HCT116 (cell line): ENCODE measurements around the gene POP7. TPM values are rescaled to one million over a fixed set of nuclear protein-coding genes. Genes with fewer than 3 reads are reported as not detected.

Experiments
- ATAC-seq: fragments of 200-7000 bp; cut with Tn5 transposase; 2 replicates; pipeline ENCODE4 v1.9.1; 2020; ENCODE audit warnings: mild to moderate bottlenecking, moderate library complexity
- BruUV-seq: library from RNA; stranded (reverse); fragments of 400-500 nt; replicated peaks from 2 replicates; lab custom pipeline; 2021; lab: Mats Ljungman, UMichigan
- CTCF ChIA-PET: fragments of 300-600 bp; sonication (Branson Sonifier 250); formaldehyde crosslinking; loops from one replicate; lab custom pipeline; 2021; ENCODE audit warnings: antibody characterized with exemption; lab: Charles Lee
- POLR2A ChIA-PET: fragments of 300-600, 350-600 bp; sonication (Branson Sonifier 250); formaldehyde crosslinking; loops from one replicate; lab custom pipeline; 2021; ENCODE audit warnings: antibody characterized with exemption; lab: Charles Lee
- RAD21 ChIA-PET, 2 experiments: fragments of 300-600 bp; sonication (Branson Sonifier 250); formaldehyde crosslinking; loops; one replicate each; lab custom pipeline; 2023; ENCODE audit warnings: low total read pairs in 2 of 2; ENCODE audit not compliant: uncharacterized antibody in 2 of 2, unreplicated experiment in 2 of 2, low non-redundant PET in 1 of 2; lab: Charles Lee
- DNase-seq: peaks from one replicate; pipeline ENCODE4 v3.0.0-alpha.2; 2010; ENCODE audit warnings: low read depth, low spot score
- H2AFZ ChIP-seq: fragments of 200-600 bp; shearing (Covaris generic), sonication (generic); 2 replicates; pipeline ENCODE4 v1.6.1; 2017; ENCODE audit warnings: low read depth, mixed run types, mixed read lengths, antibody characterized with exemption, low read length; ENCODE audit not compliant: poor library complexity, severe bottlenecking
- H3K27ac ChIP-seq: 2 replicates; pipeline ENCODE4 v1.5.1; 2012; ENCODE audit warnings: low read depth, low read length
- H3K27me3 ChIP-seq: fragments of 200-600 bp; sonication (generic); 2 replicates; pipeline ENCODE4 v1.6.1; 2016; ENCODE audit warnings: mixed run types, low read length, mixed read lengths; ENCODE audit not compliant: insufficient read depth
- H3K36me3 ChIP-seq, 2 experiments: fragments of 200-500 bp in 1 of 2; fragments of 200-600 bp in 1 of 2; sonication (Bioruptor generic) in 1 of 2; sonication (generic) in 1 of 2; 2 replicates each; pipeline versions ENCODE4 v1.5.1 to v1.6.1; 2014 to 2016; ENCODE audit warnings: low read length in 2 of 2, inconsistent platforms in 1 of 2, mixed read lengths in 1 of 2, mixed run types in 1 of 2; ENCODE audit not compliant: insufficient read depth in 2 of 2, control insufficient read depth in 1 of 2
- H3K4me1 ChIP-seq, 2 experiments: fragments of 200-600 bp in 1 of 2; sonication (generic) in 1 of 2; 2 replicates each; pipeline versions ENCODE4 v1.5.1 to v1.6.1; 2012 to 2017; ENCODE audit warnings: low read length in 2 of 2, inconsistent platforms in 1 of 2, mild to moderate bottlenecking in 1 of 2, mixed read lengths in 1 of 2, mixed run types in 1 of 2, moderate library complexity in 1 of 2; ENCODE audit not compliant: insufficient read depth in 2 of 2, control insufficient read depth in 1 of 2
- H3K4me2 ChIP-seq: fragments of 200-600 bp; sonication (generic); 2 replicates; pipeline ENCODE4 v1.6.1; 2017; ENCODE audit warnings: mixed run types, low read length, mixed read lengths
- H3K4me3 ChIP-seq, 2 experiments: fragments of 200-600 bp in 1 of 2; sonication (generic) in 1 of 2; replicated peaks in 1 of 2; 2 replicates each; pipeline ENCODE4 v1.5.1; 2011 to 2016; ENCODE audit warnings: low read length in 2 of 2, control low read depth in 1 of 2, low read depth in 1 of 2, mild to moderate bottlenecking in 1 of 2, mixed read lengths in 1 of 2, mixed run types in 1 of 2
- H3K79me2 ChIP-seq: fragments of 200-600 bp; sonication (generic); 2 replicates; pipeline ENCODE4 v1.6.1; 2017; ENCODE audit warnings: mild to moderate bottlenecking, mixed run types, low read length, moderate library complexity, mixed read lengths; ENCODE audit not compliant: insufficient read depth
- H3K9ac ChIP-seq: fragments of 200-600 bp; sonication (generic); 2 replicates; pipeline ENCODE4 v1.6.1; 2016; ENCODE audit warnings: low read length, mixed read lengths
- H3K9me2 ChIP-seq: fragments of 200-600 bp; sonication (generic), shearing (Covaris generic); 2 replicates; pipeline ENCODE4 v1.6.1; 2017; ENCODE audit warnings: mixed run types, mild to moderate bottlenecking, moderate library complexity; ENCODE audit not compliant: insufficient read depth
- H3K9me3 ChIP-seq, 2 experiments: fragments of 200-500 bp in 1 of 2; fragments of 200-600 bp in 1 of 2; sonication (Bioruptor generic) in 1 of 2; sonication (generic) in 1 of 2; 2 replicates each; pipeline ENCODE4 v1.6.1; 2014 to 2017; ENCODE audit warnings: low read length in 2 of 2, mixed read lengths in 2 of 2, inconsistent platforms in 1 of 2, low read depth in 1 of 2, mild to moderate bottlenecking in 1 of 2, mixed run types in 1 of 2, moderate library complexity in 1 of 2; ENCODE audit not compliant: control insufficient read depth in 1 of 2, insufficient read depth in 1 of 2
- H4K20me1 ChIP-seq: fragments of 200-600 bp; sonication (generic), shearing (Covaris generic); 2 replicates; pipeline ENCODE4 v1.6.1; 2017; ENCODE audit warnings: mixed run types, mild to moderate bottlenecking, moderate library complexity; ENCODE audit not compliant: insufficient read depth
- CBX3 ChIP-seq: IDR thresholded peaks from 2 replicates; pipeline ENCODE4 v1.6.1; 2012; ENCODE audit warnings: low read depth
- CEBPB ChIP-seq: IDR thresholded peaks from 2 replicates; pipeline ENCODE4 v1.6.1; 2012; ENCODE audit warnings: low read depth
- CTCF ChIP-seq, 3 experiments: fragments of 200-600 bp in 1 of 3; sonication (generic) in 1 of 3; IDR thresholded peaks in 2 of 3; conservative IDR thresholded peaks in 1 of 3; 2 replicates each; pipeline ENCODE4 v1.5.1; 2012 to 2017; ENCODE audit warnings: low read depth in 2 of 3, low read length in 2 of 3, antibody characterized with exemption in 1 of 3, borderline replicate concordance in 1 of 3, control low read depth in 1 of 3, mild to moderate bottlenecking in 1 of 3, mixed read lengths in 1 of 3, mixed run types in 1 of 3, moderate library complexity in 1 of 3; ENCODE audit not compliant: insufficient read depth in 1 of 3
- EGR1 ChIP-seq: IDR thresholded peaks from 2 replicates; pipeline ENCODE4 v1.6.1; 2012; ENCODE audit warnings: low read depth
- ELF1 ChIP-seq: IDR thresholded peaks from 2 replicates; pipeline ENCODE4 v1.6.1; 2012; ENCODE audit warnings: low read depth, borderline replicate concordance
- EZH2 ChIP-seq: fragments of 200-600 bp; sonication (generic); IDR thresholded peaks from 2 replicates; pipeline ENCODE4 v1.6.1; 2017; ENCODE audit warnings: antibody characterized with exemption, mixed run types
- EZH2phosphoT487 ChIP-seq: fragments of 200-600 bp; IDR thresholded peaks from 2 replicates; pipeline ENCODE4 v1.6.1; 2018; ENCODE audit warnings: antibody characterized with exemption, borderline replicate concordance
- FOSL1 ChIP-seq: IDR thresholded peaks from 2 replicates; pipeline ENCODE4 v1.6.1; 2012; ENCODE audit warnings: low read depth
- JUND ChIP-seq: IDR thresholded peaks from 2 replicates; pipeline ENCODE4 v1.6.1; 2012
- MAX ChIP-seq: IDR thresholded peaks from 2 replicates; pipeline ENCODE4 v1.6.1; 2012
- POLR2A ChIP-seq: IDR thresholded peaks from 2 replicates; pipeline ENCODE4 v1.7.0; 2011; ENCODE audit warnings: borderline replicate concordance; ENCODE audit not compliant: insufficient read depth, insufficient read length; ENCODE audit errors: extremely low read depth
- POLR2AphosphoS5 ChIP-seq: IDR thresholded peaks from 2 replicates; pipeline ENCODE4 v1.6.1; 2011; ENCODE audit warnings: mild to moderate bottlenecking, low read depth, low read length, moderate library complexity
- RAD21 ChIP-seq: IDR thresholded peaks from 2 replicates; pipeline ENCODE4 v1.6.1; 2012; ENCODE audit warnings: low read depth, mild to moderate bottlenecking
- SIN3A ChIP-seq: IDR thresholded peaks from 2 replicates; pipeline ENCODE4 v1.6.1; 2012; ENCODE audit warnings: low read depth
- SP1 ChIP-seq: IDR thresholded peaks from 2 replicates; pipeline ENCODE4 v1.6.1; 2012; ENCODE audit warnings: low read depth
- SRF ChIP-seq: IDR thresholded peaks from 2 replicates; pipeline ENCODE4 v1.6.1; 2012; ENCODE audit warnings: low read depth
- YY1 ChIP-seq: IDR thresholded peaks from 2 replicates; pipeline ENCODE4 v1.6.1; 2011; ENCODE audit warnings: low read length, low read depth, moderate library complexity, mild to moderate bottlenecking; ENCODE audit not compliant: insufficient replicate concordance; ENCODE audit errors: extremely low read depth
- ZBTB33 ChIP-seq: IDR thresholded peaks from 2 replicates; pipeline ENCODE4 v1.6.1; 2011; ENCODE audit warnings: mild to moderate bottlenecking, low read length, moderate library complexity; ENCODE audit not compliant: insufficient replicate concordance; ENCODE audit errors: extremely low read depth
- intact Hi-C: fragments of 100-400 bp; cut with micrococcal nuclease; formaldehyde crosslinking; loops from 2 replicates; pipeline ENCODE4 v1.10.0; 2022
- total RNA-seq: library from RNA; stranded (reverse); gene quantifications from one replicate; pipeline ENCODE4 v1.2.1, GENCODE V29; 2021; ENCODE audit not compliant: unreplicated experiment

Gene POP7
- total RNA-seq, 1 experiment from 2014 or later: 67.5 TPM

- peaks cover 0 to 14% of the 10 kb centered on the region in 2 experiments; a peak in 1 of 4 replicates for H3K4me1 ChIP-seq
- no TSS peak for BruUV-seq
- peaks cover 26% of the 10 kb centered on the region for H3K79me2 ChIP-seq
- RAD21 ChIA-PET: no interaction called here
- H3K4me3 ChIP-seq: peak overlapping the region; percentile 88 to 96
- peak overlapping the region; percentile 94 for H3K4me2 ChIP-seq
- H4K20me1 ChIP-seq: no peaks in the 10 kb centered on the region
- POLR2A ChIA-PET: no interaction called here
- CTCF ChIA-PET: no interaction called here
- intact Hi-C loops: no loop called here
- H3K36me3 ChIP-seq: peaks cover 6 to 17% of the 10 kb centered on the region in 2 experiments; a peak in 3 of 4 replicates
- DNase-seq: no peak
- H3K27ac ChIP-seq: peak overlapping the region; percentile 95
- TF ChIP-seq RAD21 (no peak), ZBTB33 (no peak), SIN3A (no peak), SRF (no peak), JUND (no peak), POLR2A (no peak), FOSL1 (no peak), SP1 (no peak), EGR1 (no peak), EZH2 (no peak), CTCF (IDR thresholded peaks at IDR 0.05 in 2 of 3, conservative IDR thresholded peaks at IDR 0.05 in 1 of 3; ENCODE audit: borderline replicate concordance in 1 of 3, insufficient read depth in 1 of 3, low read depth in 2 of 3, low read length in 2 of 3) (no peak), EZH2phosphoT487 (no peak), CEBPB (no peak), YY1 (no peak), POLR2AphosphoS5 (no peak), MAX (no peak), ELF1 (no peak), CBX3 (no peak)
- H2AFZ ChIP-seq: no peak overlapping the region
- no peak for ATAC-seq
- no peaks in the 10 kb centered on the region for H3K27me3 ChIP-seq
- H3K9me2 ChIP-seq: no peaks in the 10 kb centered on the region
- H3K9ac ChIP-seq: peak overlapping the region; percentile 87
- no peaks in the 10 kb centered on the region for H3K9me3 ChIP-seq
Measured at GRCh38 chr7:100675105-100675451, 30.8 kb upstream of the POP7 start.
